KBM-7 (cell line): ENCODE results near the gene CCNY.
"Not testable (repeated sequence)": the region's sequence is repeated elsewhere in the genome, so short reads cannot be mapped to it uniquely, and the experiment has no call there.

ENCODE experiments used
- DNase-seq: peaks from one replicate; pipeline ENCODE4 v3.0.0-alpha.2; 2015
- in situ Hi-C: fragments of 300-500 bp; cut with MboI; formaldehyde crosslinking; loops from 2 replicates; pipeline ENCODE4 v1.14.3; 2020; ENCODE audit warnings: low sequenced_read_pairs, low pct_unique_long_range_greater_than_20kb, mixed read lengths

Gene CCNY

GRCh38 chr10:35518187-35518586, 181.9 kb downstream of the CCNY start:
- DNase-seq, in situ Hi-C loops: not testable (repeated sequence)

- in situ Hi-C loops: no loop called here
These were observed 184.7 kb downstream of the CCNY start for GRCh38 chr10:35520996-35521395.

GRCh38 chr10:35523670-35524225, 187.4 kb downstream of the CCNY start:
- in situ Hi-C loops: no loop called here
- DNase-seq: no peak

More at GRCh38 chr10:35520996-35521395, 184.7 kb downstream of the CCNY start:
- no peak for DNase-seq

GRCh38 chr10:35526746-35527145, 190.4 kb downstream of the CCNY start:
- DNase-seq: no peak
- in situ Hi-C loops: no loop called here

- DNase-seq: no peak
- in situ Hi-C loops: no loop called here
These were observed 195.8 kb downstream of the CCNY start for GRCh38 chr10:35532141-35532540.

GRCh38 chr10:35533565-35533964, 197.3 kb downstream of the CCNY start:
- peak; percentile 23 for DNase-seq
- in situ Hi-C loops: no loop called here

GRCh38 chr10:35535136-35535535, 198.8 kb downstream of the CCNY start:
- no peak for DNase-seq
- in situ Hi-C loops: no loop called here

- DNase-seq: no peak
- in situ Hi-C loops: no loop called here
These were observed 200.5 kb downstream of the CCNY start for GRCh38 chr10:35536789-35537188.

GRCh38 chr10:35537925-35538324, 201.6 kb downstream of the CCNY start:
- in situ Hi-C loops, DNase-seq: not testable (repeated sequence)

GRCh38 chr10:35540296-35541164, 204.2 kb downstream of the CCNY start:
- in situ Hi-C loops: no loop called here
- DNase-seq: no peak

- in situ Hi-C loops: no loop called here
- DNase-seq: no peak
These were observed 205.4 kb downstream of the CCNY start for GRCh38 chr10:35541720-35542119.

- in situ Hi-C loops: no loop called here
- DNase-seq: no peak
These were observed 206.0 kb downstream of the CCNY start for GRCh38 chr10:35542303-35542702.

- in situ Hi-C loops: no loop called here
- no peak for DNase-seq
These were observed 208.9 kb downstream of the CCNY start for GRCh38 chr10:35545079-35545657.

GRCh38 chr10:35545878-35546590, 209.7 kb downstream of the CCNY start:
- in situ Hi-C loops: no loop called here
- DNase-seq: no peak

GRCh38 chr10:35546824-35547225, 210.5 kb downstream of the CCNY start:
- no peak for DNase-seq
- in situ Hi-C loops: no loop called here

GRCh38 chr10:35552650-35553342, 216.5 kb downstream of the CCNY start:
- no peak for DNase-seq
- in situ Hi-C loops: no loop called here

GRCh38 chr10:35554036-35554435, 217.7 kb downstream of the CCNY start:
- in situ Hi-C loops: no loop called here
- no peak for DNase-seq

GRCh38 chr10:35554461-35555056, 218.2 kb downstream of the CCNY start:
- no peak for DNase-seq
- in situ Hi-C loops: no loop called here
